ENCODE measurements around the gene ZNF423.

Gene ZNF423

DNA sequence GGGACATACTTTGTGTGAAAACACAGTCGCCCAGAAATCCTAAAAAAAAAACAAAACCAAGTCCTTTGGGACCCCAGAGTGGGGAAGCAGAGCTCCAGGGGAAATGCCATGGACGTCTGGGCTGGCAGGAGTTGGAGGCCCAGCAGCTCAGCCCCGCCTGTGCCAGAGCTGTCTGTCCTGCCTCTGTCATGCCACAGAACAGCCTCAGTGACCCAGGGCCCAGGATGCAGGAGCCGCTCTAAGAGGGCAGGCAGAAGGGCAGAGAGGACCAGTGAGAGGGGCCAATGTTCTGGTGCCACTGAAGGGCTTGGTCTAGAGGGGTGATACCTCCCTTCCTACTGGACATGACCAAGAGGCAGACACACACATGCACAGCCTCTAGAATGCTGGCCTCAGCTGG, 316.2 kb downstream of the ZNF423 start:
- no peak overlapping the region for H3K4me3 ChIP-seq (replicated peaks; ENCODE audit: low read depth, low read length)
- no peaks in the 10 kb centered on the region for H3K36me3 ChIP-seq (ENCODE audit: control insufficient read depth, insufficient read depth, low read length)
- no peaks in the 10 kb centered on the region for H3K27me3 ChIP-seq (replicated peaks; ENCODE audit: control insufficient read depth, insufficient read depth, low read length)
- TF ChIP-seq, protein P1, sequence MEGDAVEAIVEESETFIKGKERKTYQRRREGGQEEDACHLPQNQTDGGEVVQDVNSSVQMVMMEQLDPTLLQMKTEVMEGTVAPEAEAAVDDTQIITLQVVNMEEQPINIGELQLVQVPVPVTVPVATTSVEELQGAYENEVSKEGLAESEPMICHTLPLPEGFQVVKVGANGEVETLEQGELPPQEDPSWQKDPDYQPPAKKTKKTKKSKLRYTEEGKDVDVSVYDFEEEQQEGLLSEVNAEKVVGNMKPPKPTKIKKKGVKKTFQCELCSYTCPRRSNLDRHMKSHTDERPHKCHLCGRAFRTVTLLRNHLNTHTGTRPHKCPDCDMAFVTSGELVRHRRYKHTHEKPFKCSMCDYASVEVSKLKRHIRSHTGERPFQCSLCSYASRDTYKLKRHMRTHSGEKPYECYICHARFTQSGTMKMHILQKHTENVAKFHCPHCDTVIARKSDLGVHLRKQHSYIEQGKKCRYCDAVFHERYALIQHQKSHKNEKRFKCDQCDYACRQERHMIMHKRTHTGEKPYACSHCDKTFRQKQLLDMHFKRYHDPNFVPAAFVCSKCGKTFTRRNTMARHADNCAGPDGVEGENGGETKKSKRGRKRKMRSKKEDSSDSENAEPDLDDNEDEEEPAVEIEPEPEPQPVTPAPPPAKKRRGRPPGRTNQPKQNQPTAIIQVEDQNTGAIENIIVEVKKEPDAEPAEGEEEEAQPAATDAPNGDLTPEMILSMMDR (IDR thresholded peaks at IDR 0.05; ENCODE audit: insufficient read depth, low read length, poor library complexity, severe bottlenecking), result no peak
- no peak for DNase-seq (ENCODE audit: extremely low read depth, insufficient read length)

DNA sequence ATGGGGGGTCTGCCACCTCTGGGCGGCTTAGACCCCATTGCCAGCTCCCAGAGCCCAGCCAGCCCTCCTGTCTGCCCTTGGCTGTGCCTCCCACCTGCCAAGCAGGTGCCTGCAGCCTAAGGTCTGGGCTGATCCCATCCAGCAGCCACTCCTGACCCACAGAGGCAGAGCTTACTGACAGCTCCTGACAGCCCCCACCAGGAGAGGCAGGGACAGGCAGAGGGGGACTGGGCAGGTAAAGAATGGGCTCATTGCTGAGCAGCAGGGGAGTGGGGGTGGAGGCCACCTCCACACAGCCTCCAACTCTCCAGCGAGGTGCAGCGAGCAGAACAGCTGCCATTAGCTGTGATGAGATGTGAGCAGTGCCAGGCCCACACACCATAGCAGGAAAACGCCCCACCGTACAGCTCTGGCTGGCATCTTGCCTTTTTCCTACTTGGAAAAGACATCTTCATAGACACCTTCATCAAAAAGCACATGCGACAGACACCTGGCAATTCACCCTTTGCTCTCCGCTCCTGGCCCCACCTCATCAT, 317.9 kb downstream of the ZNF423 start:
- Histone ChIP-seq H3K27me3 (replicated peaks; ENCODE audit: control insufficient read depth, insufficient read depth, low read length) (no peaks in the 10 kb centered on the region), H3K4me3 (replicated peaks; ENCODE audit: low read depth, low read length) (no peak overlapping the region), H3K36me3 (ENCODE audit: control insufficient read depth, insufficient read depth, low read length) (no peaks in the 10 kb centered on the region)
- DNase-seq (ENCODE audit: extremely low read depth, insufficient read length), result no peak
- TF ChIP-seq, protein P1 (IDR thresholded peaks at IDR 0.05; ENCODE audit: insufficient read depth, low read length, poor library complexity, severe bottlenecking), result no peak

- TF ChIP-seq, protein P1 (IDR thresholded peaks at IDR 0.05; ENCODE audit: insufficient read depth, low read length, poor library complexity, severe bottlenecking), result no peak
Measured at GRCh38 chr16:49534901-49535610, 320.9 kb downstream of the ZNF423 start.

DNA sequence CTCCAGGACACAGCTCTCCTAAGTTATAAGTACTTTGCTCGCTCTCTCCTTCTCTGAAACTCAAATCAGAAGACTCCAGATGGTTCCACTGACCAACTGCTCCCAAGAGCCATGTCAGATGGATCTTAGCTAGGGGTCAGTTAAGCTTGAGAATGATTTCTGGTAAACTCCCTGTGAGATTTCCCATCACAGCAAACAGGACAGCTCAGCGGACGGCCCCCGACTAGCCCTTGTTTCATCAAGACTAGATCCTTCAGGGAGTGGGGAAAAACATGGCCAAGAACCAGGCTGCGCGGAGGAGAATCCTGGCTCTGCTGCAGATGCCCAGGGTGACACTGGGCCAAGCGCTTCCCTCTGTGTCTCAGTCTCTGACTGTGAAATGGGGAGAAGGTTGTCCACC, 322.5 kb downstream of the ZNF423 start:
- Histone ChIP-seq H3K4me3 (replicated peaks; ENCODE audit: low read depth, low read length) (no peak overlapping the region), H3K27me3 (replicated peaks; ENCODE audit: control insufficient read depth, insufficient read depth, low read length) (no peaks in the 10 kb centered on the region), H3K36me3 (ENCODE audit: control insufficient read depth, insufficient read depth, low read length) (no peaks in the 10 kb centered on the region)
- DNase-seq (ENCODE audit: extremely low read depth, insufficient read length), result no peak
- TF ChIP-seq, protein P1 (IDR thresholded peaks at IDR 0.05; ENCODE audit: insufficient read depth, low read length, poor library complexity, severe bottlenecking), result no peak

More at GRCh38 chr16:49534901-49535610, 320.9 kb downstream of the ZNF423 start:
- DNase-seq (ENCODE audit: extremely low read depth, insufficient read length), result no peak
- Histone ChIP-seq H3K27me3 (replicated peaks; ENCODE audit: control insufficient read depth, insufficient read depth, low read length) (no peaks in the 10 kb centered on the region), H3K36me3 (ENCODE audit: control insufficient read depth, insufficient read depth, low read length) (no peaks in the 10 kb centered on the region), H3K4me3 (replicated peaks; ENCODE audit: low read depth, low read length) (no peak overlapping the region)

DNA sequence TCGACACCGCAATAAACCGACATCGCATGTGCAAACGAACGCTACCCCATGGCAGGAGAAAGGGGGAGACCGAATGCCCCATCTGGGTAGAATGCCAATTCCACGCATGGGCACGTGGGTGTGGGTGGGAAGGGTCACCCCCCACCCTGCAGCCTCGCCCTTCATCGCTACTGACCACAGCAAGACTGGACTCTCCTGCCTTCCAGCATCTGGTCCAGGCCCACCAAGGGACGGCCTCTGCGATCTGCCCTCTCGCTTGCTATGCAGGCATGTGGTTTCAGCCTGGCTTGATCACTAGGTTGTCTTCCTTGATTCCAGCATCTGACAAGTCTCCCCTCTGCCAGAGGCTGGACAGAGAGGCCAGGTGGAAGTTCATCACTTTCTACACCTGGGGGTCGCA, 323.0 kb downstream of the ZNF423 start:
- no peak for DNase-seq (ENCODE audit: extremely low read depth, insufficient read length)
- no peaks in the 10 kb centered on the region for H3K36me3 ChIP-seq (ENCODE audit: control insufficient read depth, insufficient read depth, low read length)
- no peak overlapping the region for H3K4me3 ChIP-seq (replicated peaks; ENCODE audit: low read depth, low read length)
- H3K27me3 ChIP-seq (replicated peaks; ENCODE audit: control insufficient read depth, insufficient read depth, low read length), result no peaks in the 10 kb centered on the region
- TF ChIP-seq, protein P1 (IDR thresholded peaks at IDR 0.05; ENCODE audit: insufficient read depth, low read length, poor library complexity, severe bottlenecking), result no peak
